D721Med (cell line): ENCODE measurements around the gene CEP162.
"Not testable (repeated sequence)": the region's sequence is repeated elsewhere in the genome, so short reads cannot be mapped to it uniquely, and the experiment has no call there.

Experiments used
- DNase-seq: peaks from one replicate; pipeline ENCODE4 v3.0.0; 2011; ENCODE audit warnings: low spot score; ENCODE audit not compliant: insufficient read length
- FAIRE-seq: peaks from 2 replicates; lab custom pipeline; 2011; peaks lifted over from hg19 to GRCh38; lab: Jason Lieb, UNC
- CTCF ChIP-seq: IDR thresholded peaks from 2 replicates; pipeline ENCODE4 v1.5.1; 2012; ENCODE audit warnings: mild to moderate bottlenecking, control low read depth; ENCODE audit not compliant: insufficient read depth; ENCODE audit errors: missing control alignments

The CEP162 gene

GRCh38 chr6:84135291-84135690 is 92.2 kb downstream of the CEP162 start:
- no peak for FAIRE-seq
- no peak for TF ChIP-seq CTCF

GRCh38 chr6:84133385-84133784 is 94.1 kb downstream of the CEP162 start:
- FAIRE-seq, DNase-seq: not testable (repeated sequence)

More at GRCh38 chr6:84135291-84135690, 92.2 kb downstream of the CEP162 start:
- DNase-seq, result no peak

- DNase-seq, FAIRE-seq: not testable (repeated sequence)
Observed at GRCh38 chr6:84129588-84129987, 97.9 kb downstream of the CEP162 start.

GRCh38 chr6:84123186-84123585 is 104.3 kb downstream of the CEP162 start:
- TF ChIP-seq CTCF, result no peak
- FAIRE-seq, result no peak
- no peak for DNase-seq

- no peak for TF ChIP-seq CTCF
- FAIRE-seq, result no peak
- no peak for DNase-seq
Observed at GRCh38 chr6:84119277-84119676, 108.2 kb downstream of the CEP162 start.

GRCh38 chr6:84118191-84118590 is 109.3 kb downstream of the CEP162 start:
- FAIRE-seq, result no peak

GRCh38 chr6:84114933-84115594 is 112.4 kb downstream of the CEP162 start:
- not testable (repeated sequence) for FAIRE-seq, DNase-seq

More at GRCh38 chr6:84118191-84118590, 109.3 kb downstream of the CEP162 start:
- TF ChIP-seq CTCF, result no peak
- DNase-seq, result no peak

- not testable (repeated sequence) for DNase-seq, FAIRE-seq
Observed at GRCh38 chr6:84111351-84111750, 116.1 kb downstream of the CEP162 start.

- no peak for FAIRE-seq
- DNase-seq, result no peak
- no peak for TF ChIP-seq CTCF
Observed at GRCh38 chr6:84107495-84107894, 119.9 kb downstream of the CEP162 start.

- not testable (repeated sequence) for FAIRE-seq, DNase-seq
Observed at GRCh38 chr6:84105215-84105924, 122.1 kb downstream of the CEP162 start.
